ENCODE measurements around the gene TNRC18.
"Not testable (repeated sequence)": the region's sequence is repeated elsewhere in the genome, so short reads cannot be mapped to it uniquely, and the experiment has no call there.

Gene TNRC18

GRCh38 chr7:5423306-5423975 lies at the start of gene TNRC18:
Gene TNRC18 (minus strand): TSS chr7:5423834. CDS start chr7:5421246, 2,588 bp downstream.
- TF ChIP-seq CTCF (IDR thresholded peaks at IDR 0.05; ENCODE audit: control insufficient read depth, insufficient read depth, low read depth, low read length, missing control alignments) = no peak
- no peak for DNase-seq (ENCODE audit: low read depth)
- peak within 1 kb of the TSS; percentile 78 for H3K4me3 ChIP-seq (ENCODE audit: control insufficient read depth, low read depth, low read length)

GRCh38 chr7:5472432-5473315 lies 49.0 kb upstream of the TNRC18 start:
- TF ChIP-seq CTCF (IDR thresholded peaks at IDR 0.05; ENCODE audit: control insufficient read depth, insufficient read depth, low read depth, low read length, missing control alignments) = no peak
- DNase-seq (ENCODE audit: low read depth) = no peak

GRCh38 chr7:5471623-5472022 lies 48.0 kb upstream of the TNRC18 start:
- not testable (repeated sequence) for H3K4me3 ChIP-seq (ENCODE audit: control insufficient read depth, low read depth, low read length); DNase-seq (ENCODE audit: low read depth)

More at GRCh38 chr7:5472432-5473315, 49.0 kb upstream of the TNRC18 start:
- no peak overlapping the region for H3K4me3 ChIP-seq (ENCODE audit: control insufficient read depth, low read depth, low read length)

GRCh38 chr7:5470816-5471215 lies 47.2 kb upstream of the TNRC18 start:
- TF ChIP-seq CTCF (IDR thresholded peaks at IDR 0.05; ENCODE audit: control insufficient read depth, insufficient read depth, low read depth, low read length, missing control alignments) = no peak
- no peak for DNase-seq (ENCODE audit: low read depth)
- no peak overlapping the region for H3K4me3 ChIP-seq (ENCODE audit: control insufficient read depth, low read depth, low read length)

GRCh38 chr7:5470167-5470532 lies 46.5 kb upstream of the TNRC18 start:
- no peak overlapping the region for H3K4me3 ChIP-seq (ENCODE audit: control insufficient read depth, low read depth, low read length)
- TF ChIP-seq CTCF (IDR thresholded peaks at IDR 0.05; ENCODE audit: control insufficient read depth, insufficient read depth, low read depth, low read length, missing control alignments) = no peak
- DNase-seq (ENCODE audit: low read depth) = no peak

GRCh38 chr7:5469375-5470166 lies 45.9 kb upstream of the TNRC18 start:
- H3K4me3 ChIP-seq (ENCODE audit: control insufficient read depth, low read depth, low read length) = no peak overlapping the region
- no peak for TF ChIP-seq CTCF (IDR thresholded peaks at IDR 0.05; ENCODE audit: control insufficient read depth, insufficient read depth, low read depth, low read length, missing control alignments)
- no peak for DNase-seq (ENCODE audit: low read depth)

Measured in AG09309 (cell line).